PC-9 (cell line): ENCODE results near the gene METTL13.

Source experiments
- EZH2 ChIP-seq: fragments of 200-600 bp; sonication (generic); IDR thresholded peaks from 2 replicates; pipeline ENCODE4 v1.8.0; 2017; ENCODE audit warnings: antibody characterized with exemption, low read depth
- TF ChIP-seq, protein P1 (sequence below): fragments of 200-600 bp; sonication (generic); conservative IDR thresholded peaks from 2 replicates; pipeline ENCODE4 v1.6.1; 2017; ENCODE audit warnings: mixed run types, antibody characterized with exemption, mild to moderate bottlenecking, moderate library complexity

DNA sequence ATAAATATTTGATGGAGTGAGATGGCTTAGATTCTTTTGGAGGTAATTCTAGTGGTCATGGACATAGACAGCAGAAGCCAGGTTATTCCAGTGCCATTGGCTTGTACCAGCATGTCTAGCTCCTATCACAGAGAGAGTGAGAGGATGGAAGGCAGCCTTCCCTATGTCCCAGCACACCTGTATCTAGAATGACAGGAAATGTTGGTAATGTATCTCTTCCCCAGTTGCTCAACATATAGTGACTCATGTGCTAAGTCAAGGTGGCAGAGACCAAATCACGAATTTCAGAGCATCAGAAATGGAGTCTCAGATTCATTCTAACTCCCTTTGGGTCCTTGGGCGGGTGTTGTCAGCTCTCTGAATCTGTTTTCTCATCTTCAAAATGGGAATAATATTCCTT, 28.4 kb downstream of the METTL13 start:
- TF ChIP-seq, protein P1, sequence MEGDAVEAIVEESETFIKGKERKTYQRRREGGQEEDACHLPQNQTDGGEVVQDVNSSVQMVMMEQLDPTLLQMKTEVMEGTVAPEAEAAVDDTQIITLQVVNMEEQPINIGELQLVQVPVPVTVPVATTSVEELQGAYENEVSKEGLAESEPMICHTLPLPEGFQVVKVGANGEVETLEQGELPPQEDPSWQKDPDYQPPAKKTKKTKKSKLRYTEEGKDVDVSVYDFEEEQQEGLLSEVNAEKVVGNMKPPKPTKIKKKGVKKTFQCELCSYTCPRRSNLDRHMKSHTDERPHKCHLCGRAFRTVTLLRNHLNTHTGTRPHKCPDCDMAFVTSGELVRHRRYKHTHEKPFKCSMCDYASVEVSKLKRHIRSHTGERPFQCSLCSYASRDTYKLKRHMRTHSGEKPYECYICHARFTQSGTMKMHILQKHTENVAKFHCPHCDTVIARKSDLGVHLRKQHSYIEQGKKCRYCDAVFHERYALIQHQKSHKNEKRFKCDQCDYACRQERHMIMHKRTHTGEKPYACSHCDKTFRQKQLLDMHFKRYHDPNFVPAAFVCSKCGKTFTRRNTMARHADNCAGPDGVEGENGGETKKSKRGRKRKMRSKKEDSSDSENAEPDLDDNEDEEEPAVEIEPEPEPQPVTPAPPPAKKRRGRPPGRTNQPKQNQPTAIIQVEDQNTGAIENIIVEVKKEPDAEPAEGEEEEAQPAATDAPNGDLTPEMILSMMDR: no peak
- no peak for TF ChIP-seq EZH2
